ENCODE data around the gene IRF4.

Gene IRF4

DNA sequence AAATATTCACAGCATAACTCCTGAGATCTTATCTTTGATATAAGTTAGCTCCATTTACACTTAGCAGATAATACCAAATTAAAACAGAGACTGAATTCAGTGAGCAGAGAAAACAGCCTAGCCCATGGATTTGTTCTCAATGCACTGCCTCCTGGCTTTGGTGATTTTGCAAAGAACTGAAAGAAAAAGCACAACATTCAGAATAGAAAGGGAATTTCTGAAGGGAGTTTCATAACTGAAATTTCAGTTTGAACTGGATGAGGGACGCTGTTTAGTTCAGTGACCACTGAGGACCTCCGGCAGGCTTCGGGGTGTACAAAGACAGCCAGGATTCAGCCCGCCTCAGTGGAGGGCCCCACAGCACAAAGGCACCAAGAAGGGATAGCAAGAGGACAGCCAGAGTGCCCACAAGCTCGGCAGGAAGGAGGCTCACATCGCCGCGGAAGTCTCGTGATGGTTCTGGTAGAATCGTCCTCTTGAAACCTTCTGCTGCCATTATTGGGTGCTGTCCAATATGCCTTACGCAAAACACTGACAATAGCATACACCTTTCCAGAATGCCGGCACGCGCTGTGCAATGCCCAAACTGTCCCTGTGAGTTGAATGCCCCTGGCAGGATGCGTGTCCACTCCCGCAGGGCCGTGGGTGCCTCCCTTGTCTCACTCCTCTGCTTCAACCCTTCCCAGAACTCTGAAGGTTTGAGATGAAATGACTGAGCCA lies 9.7 kb upstream of the IRF4 start:
- DNase-seq (ENCODE audit: low spot score): no peak

DNA sequence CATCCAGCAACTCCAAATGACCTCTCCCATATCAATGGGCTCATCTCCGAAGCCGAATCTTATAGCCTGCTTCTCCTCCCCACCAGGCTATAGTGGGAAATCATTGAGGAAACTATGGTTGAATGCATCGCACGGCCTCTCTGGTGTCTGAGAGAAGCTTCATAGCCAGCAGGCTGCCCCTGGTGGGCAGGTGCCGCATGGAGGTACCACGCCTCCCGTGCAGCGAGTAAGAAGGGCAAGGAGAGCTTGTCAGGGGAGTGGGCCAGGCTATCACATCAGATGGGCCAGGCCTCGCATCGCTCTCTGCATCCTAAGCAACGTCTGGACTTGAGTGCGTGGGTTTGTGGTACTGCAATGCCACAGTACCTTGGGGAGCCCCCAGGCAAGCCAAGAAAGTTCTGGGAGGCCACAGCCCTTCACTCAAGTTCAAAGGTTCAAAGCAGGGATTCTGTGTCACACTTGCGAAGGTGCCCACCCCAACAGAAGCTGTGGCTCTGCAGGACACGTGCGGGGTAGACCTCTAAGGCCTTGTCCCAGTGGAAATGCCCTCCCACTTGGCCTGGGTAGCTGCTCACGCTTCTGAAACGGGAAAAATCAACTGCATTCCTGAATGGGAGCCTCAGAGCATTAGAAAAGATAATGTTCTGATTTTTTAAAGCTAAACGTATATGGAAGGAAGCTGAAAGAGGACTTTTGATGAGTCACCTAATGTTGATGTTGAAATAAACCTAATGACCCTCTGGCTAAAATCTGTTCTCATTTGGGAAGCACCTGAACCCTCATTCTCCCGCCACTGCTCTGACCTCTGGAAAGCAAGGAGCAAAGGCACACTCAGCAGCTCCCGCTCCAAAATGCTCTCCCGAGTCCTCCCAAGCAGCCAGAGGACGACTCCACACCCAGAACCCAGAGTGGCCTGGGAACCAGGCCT lies 8.4 kb upstream of the IRF4 start:
- DNase-seq (ENCODE audit: low spot score): no peak

DNA sequence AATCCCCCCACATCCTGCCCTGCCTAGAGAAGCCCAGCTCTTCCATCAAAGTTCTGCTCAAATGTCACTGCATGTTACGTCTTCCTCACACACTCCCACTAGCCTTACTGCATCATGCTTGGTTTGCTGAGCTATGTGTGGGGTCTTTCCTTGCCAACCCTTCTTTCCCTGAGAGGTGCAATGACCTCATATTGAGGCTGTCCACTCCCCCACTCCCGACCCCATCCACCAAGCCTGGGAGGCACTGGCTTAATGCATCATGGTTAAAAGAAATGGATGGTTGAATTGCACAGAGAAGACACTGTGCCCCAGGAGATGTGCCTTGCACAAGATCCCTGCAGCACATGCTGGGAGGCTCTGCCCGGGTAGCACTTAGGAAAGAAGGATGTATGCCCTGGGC lies 7.7 kb upstream of the IRF4 start:
- DNase-seq (ENCODE audit: low spot score): no peak

DNA sequence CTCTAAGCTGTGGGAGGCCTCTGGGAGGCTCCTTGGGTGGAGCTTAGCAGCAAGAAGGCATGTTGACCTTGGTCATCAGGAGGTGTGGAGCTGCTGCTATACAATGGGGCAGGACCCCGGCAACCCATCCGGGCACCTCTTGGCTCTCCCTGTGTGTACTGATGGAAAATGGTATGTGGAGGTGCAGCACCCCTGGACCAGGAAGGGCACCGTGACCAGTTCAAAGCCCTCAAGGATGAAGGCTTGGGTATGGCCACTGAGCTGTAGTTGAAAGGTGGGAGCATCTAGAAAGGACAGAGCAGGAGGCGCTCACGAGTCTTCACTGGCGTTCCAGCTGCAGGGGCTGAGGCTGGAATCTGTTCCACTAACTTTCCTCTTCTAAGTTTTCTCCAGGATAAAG lies 6.7 kb upstream of the IRF4 start:
- DNase-seq (ENCODE audit: low spot score): no peak

DNA sequence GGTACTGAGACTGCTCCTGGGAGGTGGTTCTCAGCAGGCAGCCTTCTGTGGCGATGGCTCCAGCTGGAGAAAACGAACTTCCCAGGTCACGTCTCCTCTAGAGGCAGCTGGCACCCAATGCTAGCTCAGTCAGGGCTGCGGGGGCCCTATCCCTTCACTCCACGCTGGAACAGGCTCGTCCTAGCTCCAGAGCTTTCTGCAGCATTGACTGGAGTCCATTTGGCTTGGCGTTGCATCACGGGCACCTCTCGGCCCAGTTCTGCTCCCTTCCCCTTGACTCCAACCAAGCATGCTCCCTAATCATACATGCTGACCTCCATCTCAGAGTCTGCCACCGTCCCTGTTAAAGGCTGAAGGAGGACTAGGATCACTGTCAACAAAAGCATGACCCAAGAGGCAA lies 5.9 kb upstream of the IRF4 start:
- DNase-seq (ENCODE audit: low spot score): no peak

DNA sequence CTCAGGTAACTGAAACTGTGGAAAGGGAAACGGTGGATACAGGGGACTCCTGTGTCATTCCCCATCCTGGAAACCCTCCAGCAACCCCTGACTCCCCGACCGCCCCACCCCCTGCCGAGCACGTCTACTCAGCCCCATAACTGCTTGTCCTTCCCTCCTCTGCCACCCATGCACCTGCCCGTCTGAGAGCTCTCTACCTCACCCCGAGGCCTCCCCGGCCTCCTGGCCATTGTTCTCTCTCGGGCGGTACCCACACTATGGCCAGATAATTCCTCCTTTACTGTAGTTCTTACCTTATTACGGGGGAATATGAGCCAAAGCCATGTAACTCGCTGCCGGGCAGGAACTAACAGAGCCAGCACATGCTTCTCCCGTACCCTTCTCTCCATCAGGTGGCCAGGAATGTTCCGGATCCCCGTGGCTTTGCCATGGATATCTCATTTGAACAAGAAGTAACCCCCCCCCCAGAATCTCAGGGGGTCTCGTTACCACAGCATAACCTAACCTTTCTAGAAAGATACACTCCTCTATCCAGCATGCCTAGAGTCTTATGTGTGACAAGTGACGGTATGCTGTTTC lies 4.8 kb upstream of the IRF4 start:
- DNase-seq (ENCODE audit: low spot score): no peak

DNA sequence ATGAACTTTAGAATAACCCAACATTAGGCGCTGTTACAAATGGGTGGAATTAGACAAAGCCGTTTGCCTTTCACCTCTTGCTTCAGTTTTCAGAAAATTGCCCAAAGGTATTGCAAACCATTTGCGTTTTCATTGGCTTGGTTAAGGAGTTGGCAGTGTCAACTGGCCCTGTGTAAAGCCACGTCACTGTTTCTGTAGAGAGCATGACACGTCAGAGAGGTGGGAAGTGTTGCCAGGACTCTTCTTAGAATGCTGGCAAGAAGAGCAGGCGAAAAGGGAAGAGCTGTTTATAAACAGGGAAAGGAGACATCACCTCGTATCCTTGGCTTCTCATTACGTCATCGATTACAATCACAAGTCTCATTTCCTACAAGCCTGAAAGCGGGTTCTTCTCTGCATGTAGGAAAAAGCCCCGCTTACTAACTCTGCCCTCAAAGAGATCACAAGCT lies 4.2 kb upstream of the IRF4 start:
- DNase-seq (ENCODE audit: low spot score): no peak

DNA sequence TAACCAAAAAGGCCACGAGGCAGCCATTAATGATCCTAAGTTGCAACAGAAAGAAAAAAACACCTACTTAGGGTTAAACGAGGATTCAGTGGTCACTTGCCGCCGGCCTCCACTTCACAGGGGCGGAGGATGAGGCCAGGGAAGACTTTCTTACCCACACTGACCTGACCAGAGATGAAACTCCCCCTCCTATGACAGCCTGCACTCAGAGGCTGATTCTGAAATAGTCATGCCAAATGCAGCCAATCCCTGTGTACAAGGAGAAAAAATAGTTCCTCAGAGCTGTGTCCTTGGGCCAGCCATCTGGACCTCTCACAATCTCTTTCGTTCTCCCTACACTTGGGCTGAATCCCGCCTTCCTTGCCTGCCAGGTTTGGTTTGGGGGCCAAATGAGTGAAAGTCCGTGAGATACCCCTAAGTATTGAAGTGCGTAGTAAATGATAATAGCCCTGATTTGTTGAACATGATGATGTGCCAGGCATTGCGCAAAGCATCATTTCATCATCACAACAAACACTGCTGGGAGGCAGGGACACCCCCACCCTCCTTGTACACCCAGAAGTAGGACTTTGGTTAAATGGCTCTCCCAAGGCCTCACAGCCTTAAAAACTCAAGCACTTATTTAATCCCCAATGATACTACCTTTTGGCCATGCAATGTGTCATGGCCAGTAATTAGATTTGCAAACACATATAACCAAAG lies 3.2 kb upstream of the IRF4 start:
- DNase-seq (ENCODE audit: low spot score): no peak

DNA sequence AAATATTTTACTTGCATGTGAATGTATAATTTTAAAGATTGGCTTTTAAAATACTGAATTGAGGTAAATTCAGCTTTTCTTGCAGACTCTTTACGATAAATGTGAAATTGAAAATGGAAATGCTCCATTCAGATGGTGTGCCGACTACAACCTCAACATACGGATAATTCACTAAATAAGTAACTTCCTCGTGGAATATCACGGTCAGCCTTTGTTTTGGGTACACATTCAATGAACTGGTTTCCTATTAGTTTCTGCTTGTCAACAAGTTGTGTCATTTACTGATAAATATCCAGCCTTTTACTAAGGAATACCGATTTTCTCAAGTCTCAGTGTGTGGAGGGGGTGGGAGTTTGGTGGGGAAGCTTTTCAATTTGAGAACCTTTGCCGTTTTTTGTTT lies 2.4 kb upstream of the IRF4 start:
- no peak for DNase-seq (ENCODE audit: low spot score)

DNA sequence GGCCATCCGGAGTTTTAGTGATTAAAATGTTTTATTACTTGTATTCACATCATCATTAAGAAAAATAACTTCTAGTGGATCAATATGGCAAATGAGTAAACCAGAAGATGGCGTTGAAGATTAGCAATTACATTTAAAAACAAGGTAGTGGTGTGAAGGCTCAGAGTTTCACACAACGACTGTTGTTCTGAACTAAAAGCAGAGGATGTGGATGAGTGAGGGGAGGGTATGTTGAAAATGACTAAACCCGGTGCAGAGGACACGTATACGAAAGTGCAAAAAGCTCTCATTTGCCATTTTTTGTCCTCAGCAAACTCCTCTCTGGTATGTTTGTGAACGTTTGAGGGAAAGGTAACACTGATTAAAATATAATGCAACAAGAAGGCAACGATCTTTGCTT lies 1.9 kb upstream of the IRF4 start:
- DNase-seq (ENCODE audit: low spot score): no peak

DNA sequence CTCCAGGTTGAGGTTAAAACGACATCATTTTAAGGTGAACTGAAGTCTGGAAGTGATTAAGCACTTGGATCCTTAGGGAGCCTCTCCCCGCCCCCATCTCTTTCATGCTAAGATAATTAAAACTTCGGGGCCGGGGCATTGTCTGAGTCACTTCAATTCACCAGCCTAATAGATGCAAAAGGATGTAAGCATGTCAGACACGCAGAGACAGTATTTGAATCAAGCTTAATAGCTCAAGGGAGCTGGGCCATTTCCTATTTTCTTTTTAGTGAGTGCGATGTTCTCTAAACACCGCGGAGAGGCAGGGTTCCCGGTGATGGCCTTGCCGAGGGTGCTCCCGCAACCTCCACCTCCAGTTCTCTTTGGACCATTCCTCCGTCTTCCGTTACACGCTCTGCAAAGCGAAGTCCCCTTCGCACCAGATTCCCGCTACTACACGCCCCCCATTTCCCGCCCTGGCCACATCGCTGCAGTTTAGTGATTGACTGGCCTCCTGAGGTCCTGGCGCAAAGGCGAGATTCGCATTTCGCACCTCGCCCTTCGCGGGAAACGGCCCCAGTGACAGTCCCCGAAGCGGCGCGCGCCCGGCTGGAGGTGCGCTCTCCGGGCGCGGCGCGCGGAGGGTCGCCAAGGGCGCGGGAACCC lies 516 bp upstream of the IRF4 start:
- peak; percentile 54 for DNase-seq (ENCODE audit: low spot score)

DNA sequence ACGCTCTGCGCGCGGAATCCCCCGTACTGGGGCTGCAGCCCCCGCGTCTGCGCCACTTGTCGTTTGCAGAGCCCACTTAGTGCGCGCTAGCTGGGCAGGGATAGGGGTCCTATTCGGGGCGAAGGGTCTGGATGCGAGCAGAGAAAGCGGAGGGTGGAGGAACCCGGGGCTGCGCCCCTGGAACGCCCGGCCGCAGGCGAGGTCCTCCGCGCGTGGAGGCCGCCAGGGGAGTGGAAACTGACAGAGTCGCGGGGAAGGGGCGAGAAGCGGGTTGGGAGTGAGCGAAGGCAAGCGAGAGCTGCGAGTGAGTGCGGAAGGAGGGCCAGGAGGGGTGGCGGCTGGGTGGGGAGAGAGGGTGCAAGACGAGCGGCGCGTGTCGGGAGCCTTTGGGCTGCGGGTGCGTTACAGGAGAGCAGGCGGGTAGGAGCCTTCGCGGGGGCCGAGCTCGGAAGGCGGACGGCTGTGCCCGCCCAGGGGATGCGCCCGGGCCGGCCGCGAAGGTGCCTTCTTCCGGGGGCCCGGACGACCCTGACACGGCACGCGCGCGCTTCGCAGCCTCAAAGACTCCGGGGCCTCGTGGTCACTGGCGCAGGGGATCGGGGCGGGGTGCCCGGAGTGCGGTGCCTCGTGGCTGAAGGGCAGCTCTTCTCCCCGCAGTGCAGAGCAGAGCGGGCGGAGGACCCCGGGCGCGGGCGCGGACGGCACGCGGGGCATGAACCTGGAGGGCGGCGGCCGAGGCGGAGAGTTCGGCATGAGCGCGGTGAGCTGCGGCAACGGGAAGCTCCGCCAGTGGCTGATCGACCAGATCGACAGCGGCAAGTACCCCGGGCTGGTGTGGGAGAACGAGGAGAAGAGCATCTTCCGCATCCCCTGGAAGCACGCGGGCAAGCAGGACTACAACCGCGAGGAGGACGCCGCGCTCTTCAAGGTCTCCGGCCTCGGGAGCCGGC lies 1.2 kb downstream of the IRF4 start:
- DNase-seq (ENCODE audit: low spot score): peak; percentile 61

DNA sequence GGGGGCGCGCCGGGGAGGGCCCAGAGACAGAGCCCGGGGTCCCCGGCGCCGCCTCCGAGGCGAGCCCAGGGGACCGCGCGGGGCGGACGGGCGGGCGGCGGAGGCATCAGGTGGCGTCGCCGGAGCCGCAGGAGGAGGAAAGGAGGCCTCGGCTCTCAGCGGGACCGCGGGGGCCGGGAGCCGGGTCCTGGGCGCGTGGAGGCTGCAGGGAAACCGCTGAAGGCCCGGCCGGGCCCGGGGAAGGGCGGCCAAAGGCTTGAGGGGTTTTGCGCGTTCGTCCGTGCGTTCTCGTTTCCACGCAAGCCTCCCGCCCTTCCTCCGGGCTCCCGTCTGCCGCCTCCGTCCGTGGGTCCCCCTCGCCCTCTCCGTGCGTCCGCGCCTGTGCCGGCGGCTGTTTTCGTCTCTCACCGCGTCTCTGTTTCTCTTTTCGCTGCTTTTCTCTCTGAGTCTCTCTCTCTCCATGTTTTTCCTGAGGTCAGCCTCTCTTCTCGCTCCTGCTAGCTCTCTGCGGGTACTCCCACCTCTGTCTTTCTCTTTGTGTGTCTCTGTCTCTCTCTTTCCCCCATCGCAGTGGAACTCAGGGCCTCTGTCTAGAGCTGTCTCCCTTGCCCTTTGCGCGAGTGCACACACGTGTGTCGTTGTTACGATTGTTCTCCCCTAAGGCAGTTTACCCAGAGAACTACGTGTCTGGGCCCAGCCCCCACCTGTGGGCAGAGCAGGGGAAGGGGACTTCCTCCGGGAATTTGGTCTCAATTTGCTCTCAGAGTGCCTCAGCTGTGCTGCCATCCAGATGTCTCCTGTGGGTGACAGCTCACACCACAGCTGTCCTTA lies 2.1 kb downstream of the IRF4 start:
- DNase-seq (ENCODE audit: low spot score): no peak

DNA sequence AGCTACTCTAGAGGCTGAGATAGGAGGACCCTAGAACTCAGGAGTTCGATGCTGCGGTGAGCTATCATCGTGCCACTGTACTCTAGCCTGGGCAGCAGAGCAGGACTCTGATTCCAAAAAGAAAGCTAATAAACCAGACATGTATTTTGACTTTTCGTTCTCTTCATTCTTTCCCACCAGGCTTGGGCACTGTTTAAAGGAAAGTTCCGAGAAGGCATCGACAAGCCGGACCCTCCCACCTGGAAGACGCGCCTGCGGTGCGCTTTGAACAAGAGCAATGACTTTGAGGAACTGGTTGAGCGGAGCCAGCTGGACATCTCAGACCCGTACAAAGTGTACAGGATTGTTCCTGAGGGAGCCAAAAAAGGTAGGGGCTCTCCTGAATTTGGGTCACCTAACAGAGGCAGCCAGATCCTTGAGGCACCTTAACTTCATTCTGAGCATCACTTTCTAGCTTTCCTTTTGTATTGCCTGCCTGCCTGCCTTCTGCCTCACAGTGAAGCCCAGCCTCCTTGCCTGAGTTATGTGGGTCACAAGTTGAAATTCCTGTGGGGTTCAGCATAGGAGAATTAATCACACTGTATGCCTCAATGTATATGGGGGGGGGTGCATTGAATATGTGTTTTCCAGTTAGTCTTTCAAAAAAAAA lies 3.2 kb downstream of the IRF4 start:
- no peak for DNase-seq (ENCODE audit: low spot score)

DNA sequence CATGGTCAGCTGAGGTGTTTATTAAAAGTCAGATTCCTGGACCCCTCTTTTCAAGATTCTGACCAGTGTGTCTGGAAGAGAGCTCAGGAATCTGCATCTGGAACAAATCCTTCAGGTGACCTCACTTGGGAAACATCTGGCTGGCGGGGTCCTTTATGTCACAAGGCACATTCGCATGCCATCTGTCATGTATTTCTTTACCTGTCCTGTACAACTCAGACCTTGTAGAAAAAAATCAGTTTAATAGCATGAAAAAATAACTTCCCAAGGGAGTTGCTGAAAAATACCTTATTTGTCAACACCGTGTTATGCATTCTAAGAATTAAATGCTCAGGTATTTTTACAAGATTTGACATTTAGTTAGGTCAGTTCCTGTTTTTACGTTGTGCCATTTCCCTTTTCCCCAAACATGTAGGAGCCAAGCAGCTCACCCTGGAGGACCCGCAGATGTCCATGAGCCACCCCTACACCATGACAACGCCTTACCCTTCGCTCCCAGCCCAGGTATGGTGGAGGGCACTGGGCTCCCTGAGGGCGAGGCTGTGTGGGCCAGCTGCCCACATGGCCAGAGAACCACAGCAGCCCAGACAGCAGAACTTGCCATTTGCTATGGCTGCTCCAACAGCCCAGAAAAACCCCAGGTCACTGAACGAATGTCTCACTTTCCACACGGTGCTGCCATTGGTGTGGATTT lies 4.0 kb downstream of the IRF4 start:
- no peak for DNase-seq (ENCODE audit: low spot score)

DNA sequence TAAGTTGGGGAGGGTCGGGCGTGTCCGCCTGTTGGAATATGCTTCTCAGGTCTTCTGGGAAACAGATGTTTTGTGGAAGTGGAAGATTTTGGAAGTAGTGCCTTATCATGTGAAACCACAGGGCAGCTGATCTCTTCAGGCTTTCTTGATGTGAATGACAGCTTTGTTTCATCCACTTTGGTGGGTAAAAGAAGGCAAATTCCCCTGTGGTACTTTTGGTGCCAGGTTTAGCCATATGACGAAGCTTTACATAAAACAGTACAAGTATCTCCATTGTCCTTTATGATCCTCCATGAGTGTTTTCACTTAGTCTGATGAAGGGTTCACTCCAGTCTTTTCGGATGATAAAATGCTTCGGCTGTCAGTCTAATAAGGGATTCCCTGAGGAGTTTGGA lies 4.6 kb downstream of the IRF4 start:
- DNase-seq (ENCODE audit: low spot score): no peak

DNA sequence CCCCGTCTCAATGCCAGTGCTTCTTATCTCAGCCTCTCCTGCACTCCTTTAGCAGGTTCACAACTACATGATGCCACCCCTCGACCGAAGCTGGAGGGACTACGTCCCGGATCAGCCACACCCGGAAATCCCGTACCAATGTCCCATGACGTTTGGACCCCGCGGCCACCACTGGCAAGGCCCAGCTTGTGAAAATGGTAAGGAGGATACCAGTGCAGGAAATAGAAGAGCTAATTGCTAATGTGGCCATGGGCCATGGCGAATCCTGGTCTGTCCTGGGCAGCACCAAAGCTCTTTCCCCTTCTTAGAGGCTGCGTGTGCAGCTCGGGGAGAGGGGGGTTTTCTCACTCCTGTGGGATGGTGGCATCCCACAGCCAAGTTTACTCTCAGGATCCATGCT lies 5.5 kb downstream of the IRF4 start:
- no peak for DNase-seq (ENCODE audit: low spot score)

DNA sequence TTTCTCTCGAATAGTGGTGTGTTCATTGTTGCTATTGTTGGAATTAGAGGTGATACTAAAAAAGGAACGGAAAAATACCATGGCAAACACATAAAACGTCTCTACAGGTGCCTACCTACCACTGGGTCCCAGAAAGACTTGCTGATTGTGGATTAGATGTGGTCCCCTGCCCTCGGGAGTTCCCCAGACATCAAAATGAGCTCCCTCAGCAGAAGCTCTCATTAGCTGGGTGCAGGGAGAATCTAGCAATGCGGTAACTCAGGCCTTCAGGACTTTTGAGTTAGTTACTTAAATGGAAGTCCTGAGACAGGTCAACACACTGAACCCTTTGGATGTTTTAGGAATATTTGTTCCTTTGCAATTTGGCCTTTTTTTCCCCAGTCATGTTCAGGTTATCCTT lies 6.1 kb downstream of the IRF4 start:
- no peak for DNase-seq (ENCODE audit: low spot score)

DNA sequence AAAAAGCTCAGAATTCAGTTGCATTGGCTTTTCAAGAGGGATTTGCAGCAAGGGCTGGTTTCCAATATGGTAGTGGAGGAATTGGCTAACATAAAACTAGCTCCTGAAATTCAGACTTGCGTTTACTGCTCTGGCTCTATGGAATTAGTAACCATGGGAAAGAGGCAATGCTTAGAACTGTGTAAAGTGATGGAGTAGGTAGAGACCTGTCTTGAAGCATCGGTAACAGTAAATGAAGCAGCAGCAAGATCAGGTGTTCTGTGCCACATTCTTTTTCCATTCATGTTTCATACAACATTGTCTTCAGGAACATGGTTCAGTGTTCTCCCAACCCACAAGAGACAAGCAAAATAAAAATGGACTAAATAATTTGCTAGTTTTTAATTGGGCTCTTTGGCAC lies 6.5 kb downstream of the IRF4 start:
- DNase-seq (ENCODE audit: low spot score): no peak

Measured in ecto neural progenitor cell (in vitro differentiated cells).